HCT116 (cell line): ENCODE measurements around the gene USP47. TPM values are rescaled to one million over a fixed set of nuclear protein-coding genes. Genes with fewer than 3 reads are reported as not detected.

Source experiments
- ATAC-seq: fragments of 200-7000 bp; cut with Tn5 transposase; 2 replicates; pipeline ENCODE4 v1.9.1; 2020; ENCODE audit warnings: mild to moderate bottlenecking, moderate library complexity
- BruUV-seq: library from RNA; stranded (reverse); fragments of 400-500 nt; replicated peaks from 2 replicates; lab custom pipeline; 2021; lab: Mats Ljungman, UMichigan
- CTCF ChIA-PET: fragments of 300-600 bp; sonication (Branson Sonifier 250); formaldehyde crosslinking; loops from one replicate; lab custom pipeline; 2021; ENCODE audit warnings: antibody characterized with exemption; lab: Charles Lee
- POLR2A ChIA-PET: fragments of 300-600, 350-600 bp; sonication (Branson Sonifier 250); formaldehyde crosslinking; loops from one replicate; lab custom pipeline; 2021; ENCODE audit warnings: antibody characterized with exemption; lab: Charles Lee
- RAD21 ChIA-PET, 2 experiments: fragments of 300-600 bp; sonication (Branson Sonifier 250); formaldehyde crosslinking; loops; one replicate each; lab custom pipeline; 2023; ENCODE audit warnings: low total read pairs in 2 of 2; ENCODE audit not compliant: uncharacterized antibody in 2 of 2, unreplicated experiment in 2 of 2, low non-redundant PET in 1 of 2; lab: Charles Lee
- DNase-seq: peaks from one replicate; pipeline ENCODE4 v3.0.0-alpha.2; 2010; ENCODE audit warnings: low read depth, low spot score
- H2AFZ ChIP-seq: fragments of 200-600 bp; shearing (Covaris generic), sonication (generic); 2 replicates; pipeline ENCODE4 v1.6.1; 2017; ENCODE audit warnings: low read depth, mixed run types, mixed read lengths, antibody characterized with exemption, low read length; ENCODE audit not compliant: poor library complexity, severe bottlenecking
- H3K27ac ChIP-seq: 2 replicates; pipeline ENCODE4 v1.5.1; 2012; ENCODE audit warnings: low read depth, low read length
- H3K27me3 ChIP-seq: fragments of 200-600 bp; sonication (generic); 2 replicates; pipeline ENCODE4 v1.6.1; 2016; ENCODE audit warnings: mixed run types, low read length, mixed read lengths; ENCODE audit not compliant: insufficient read depth
- H3K36me3 ChIP-seq, 2 experiments: fragments of 200-500 bp in 1 of 2; fragments of 200-600 bp in 1 of 2; sonication (Bioruptor generic) in 1 of 2; sonication (generic) in 1 of 2; 2 replicates each; pipeline versions ENCODE4 v1.5.1 to v1.6.1; 2014 to 2016; ENCODE audit warnings: low read length in 2 of 2, inconsistent platforms in 1 of 2, mixed read lengths in 1 of 2, mixed run types in 1 of 2; ENCODE audit not compliant: insufficient read depth in 2 of 2, control insufficient read depth in 1 of 2
- H3K4me1 ChIP-seq, 2 experiments: fragments of 200-600 bp in 1 of 2; sonication (generic) in 1 of 2; 2 replicates each; pipeline versions ENCODE4 v1.5.1 to v1.6.1; 2012 to 2017; ENCODE audit warnings: low read length in 2 of 2, inconsistent platforms in 1 of 2, mild to moderate bottlenecking in 1 of 2, mixed read lengths in 1 of 2, mixed run types in 1 of 2, moderate library complexity in 1 of 2; ENCODE audit not compliant: insufficient read depth in 2 of 2, control insufficient read depth in 1 of 2
- H3K4me2 ChIP-seq: fragments of 200-600 bp; sonication (generic); 2 replicates; pipeline ENCODE4 v1.6.1; 2017; ENCODE audit warnings: mixed run types, low read length, mixed read lengths
- H3K4me3 ChIP-seq, 2 experiments: fragments of 200-600 bp in 1 of 2; sonication (generic) in 1 of 2; replicated peaks in 1 of 2; 2 replicates each; pipeline ENCODE4 v1.5.1; 2011 to 2016; ENCODE audit warnings: low read length in 2 of 2, control low read depth in 1 of 2, low read depth in 1 of 2, mild to moderate bottlenecking in 1 of 2, mixed read lengths in 1 of 2, mixed run types in 1 of 2
- H3K79me2 ChIP-seq: fragments of 200-600 bp; sonication (generic); 2 replicates; pipeline ENCODE4 v1.6.1; 2017; ENCODE audit warnings: mild to moderate bottlenecking, mixed run types, low read length, moderate library complexity, mixed read lengths; ENCODE audit not compliant: insufficient read depth
- H3K9ac ChIP-seq: fragments of 200-600 bp; sonication (generic); 2 replicates; pipeline ENCODE4 v1.6.1; 2016; ENCODE audit warnings: low read length, mixed read lengths
- H3K9me2 ChIP-seq: fragments of 200-600 bp; sonication (generic), shearing (Covaris generic); 2 replicates; pipeline ENCODE4 v1.6.1; 2017; ENCODE audit warnings: mixed run types, mild to moderate bottlenecking, moderate library complexity; ENCODE audit not compliant: insufficient read depth
- H3K9me3 ChIP-seq, 2 experiments: fragments of 200-500 bp in 1 of 2; fragments of 200-600 bp in 1 of 2; sonication (Bioruptor generic) in 1 of 2; sonication (generic) in 1 of 2; 2 replicates each; pipeline ENCODE4 v1.6.1; 2014 to 2017; ENCODE audit warnings: low read length in 2 of 2, mixed read lengths in 2 of 2, inconsistent platforms in 1 of 2, low read depth in 1 of 2, mild to moderate bottlenecking in 1 of 2, mixed run types in 1 of 2, moderate library complexity in 1 of 2; ENCODE audit not compliant: control insufficient read depth in 1 of 2, insufficient read depth in 1 of 2
- H4K20me1 ChIP-seq: fragments of 200-600 bp; sonication (generic), shearing (Covaris generic); 2 replicates; pipeline ENCODE4 v1.6.1; 2017; ENCODE audit warnings: mixed run types, mild to moderate bottlenecking, moderate library complexity; ENCODE audit not compliant: insufficient read depth
- CBX3 ChIP-seq: IDR thresholded peaks from 2 replicates; pipeline ENCODE4 v1.6.1; 2012; ENCODE audit warnings: low read depth
- CEBPB ChIP-seq: IDR thresholded peaks from 2 replicates; pipeline ENCODE4 v1.6.1; 2012; ENCODE audit warnings: low read depth
- CTCF ChIP-seq, 3 experiments: fragments of 200-600 bp in 1 of 3; sonication (generic) in 1 of 3; IDR thresholded peaks in 2 of 3; conservative IDR thresholded peaks in 1 of 3; 2 replicates each; pipeline ENCODE4 v1.5.1; 2012 to 2017; ENCODE audit warnings: low read depth in 2 of 3, low read length in 2 of 3, antibody characterized with exemption in 1 of 3, borderline replicate concordance in 1 of 3, control low read depth in 1 of 3, mild to moderate bottlenecking in 1 of 3, mixed read lengths in 1 of 3, mixed run types in 1 of 3, moderate library complexity in 1 of 3; ENCODE audit not compliant: insufficient read depth in 1 of 3
- EGR1 ChIP-seq: IDR thresholded peaks from 2 replicates; pipeline ENCODE4 v1.6.1; 2012; ENCODE audit warnings: low read depth
- ELF1 ChIP-seq: IDR thresholded peaks from 2 replicates; pipeline ENCODE4 v1.6.1; 2012; ENCODE audit warnings: low read depth, borderline replicate concordance
- EZH2phosphoT487 ChIP-seq: fragments of 200-600 bp; IDR thresholded peaks from 2 replicates; pipeline ENCODE4 v1.6.1; 2018; ENCODE audit warnings: antibody characterized with exemption, borderline replicate concordance
- FOSL1 ChIP-seq: IDR thresholded peaks from 2 replicates; pipeline ENCODE4 v1.6.1; 2012; ENCODE audit warnings: low read depth
- POLR2A ChIP-seq: IDR thresholded peaks from 2 replicates; pipeline ENCODE4 v1.7.0; 2011; ENCODE audit warnings: borderline replicate concordance; ENCODE audit not compliant: insufficient read depth, insufficient read length; ENCODE audit errors: extremely low read depth
- POLR2AphosphoS5 ChIP-seq: IDR thresholded peaks from 2 replicates; pipeline ENCODE4 v1.6.1; 2011; ENCODE audit warnings: mild to moderate bottlenecking, low read depth, low read length, moderate library complexity
- REST ChIP-seq: IDR thresholded peaks from 2 replicates; pipeline ENCODE4 v1.6.1; 2012; ENCODE audit warnings: low read depth
- SIN3A ChIP-seq: IDR thresholded peaks from 2 replicates; pipeline ENCODE4 v1.6.1; 2012; ENCODE audit warnings: low read depth
- YY1 ChIP-seq: IDR thresholded peaks from 2 replicates; pipeline ENCODE4 v1.6.1; 2011; ENCODE audit warnings: low read length, low read depth, moderate library complexity, mild to moderate bottlenecking; ENCODE audit not compliant: insufficient replicate concordance; ENCODE audit errors: extremely low read depth
- ZFX ChIP-seq: fragments of 450-650 bp; IDR thresholded peaks from 2 replicates; pipeline ENCODE4 v1.6.1; 2017
- ZNF274 ChIP-seq: fragments of 200-500 bp; sonication (Bioruptor generic); IDR thresholded peaks from 2 replicates; pipeline ENCODE4 v1.6.1; 2014; ENCODE audit warnings: mild to moderate bottlenecking, low read depth, low read length, inconsistent platforms
- intact Hi-C: fragments of 100-400 bp; cut with micrococcal nuclease; formaldehyde crosslinking; loops from 2 replicates; pipeline ENCODE4 v1.10.0; 2022
- total RNA-seq: library from RNA; stranded (reverse); gene quantifications from one replicate; pipeline ENCODE4 v1.2.1, GENCODE V29; 2021; ENCODE audit not compliant: unreplicated experiment

Gene USP47
- total RNA-seq, 1 experiment from 2014 or later, result 18.9 TPM

GRCh38 chr11:11884774-11885481, 43.2 kb downstream of the USP47 start:
- H4K20me1 ChIP-seq, result no peaks in the 10 kb centered on the region
- CTCF ChIA-PET, result no interaction called here
- no TSS peak for BruUV-seq
- no peak for DNase-seq
- no peaks in the 10 kb centered on the region for H3K9me3 ChIP-seq
- no peak overlapping the region for H2AFZ ChIP-seq
- no peak overlapping the region for H3K4me3 ChIP-seq
- intact Hi-C loops, result no loop called here
- H3K27me3 ChIP-seq, result no peaks in the 10 kb centered on the region
- H3K9ac ChIP-seq, result no peak overlapping the region
- no peak for TF ChIP-seq EGR1
- no peaks in the 10 kb centered on the region for H3K4me1 ChIP-seq
- H3K36me3 ChIP-seq, result peaks cover 5 to 7% of the 10 kb centered on the region in 2 experiments; a peak in 1 of 4 replicates
- no peak for ATAC-seq
- no peaks in the 10 kb centered on the region for H3K9me2 ChIP-seq
- RAD21 ChIA-PET, result no interaction called here
- no peak overlapping the region for H3K27ac ChIP-seq
- POLR2A ChIA-PET, result no interaction called here
- H3K4me2 ChIP-seq, result no peak overlapping the region
- H3K79me2 ChIP-seq, result peaks cover 24% of the 10 kb centered on the region

GRCh38 chr11:11894486-11894885, 52.7 kb downstream of the USP47 start:
- ATAC-seq (no peak), DNase-seq (no peak)
- no peaks in the 10 kb centered on the region for H3K27me3 ChIP-seq
- 0 out of 4 replicates have a peak, but pooled peaks cover 0 to 2% of the 10 kb centered on the region in 2 experiments for H3K36me3 ChIP-seq
- H3K9ac ChIP-seq, result no peak overlapping the region
- H3K79me2 ChIP-seq, result no peaks in the 10 kb centered on the region
- H2AFZ ChIP-seq, result no peak overlapping the region
- BruUV-seq, result no TSS peak
- no peaks in the 10 kb centered on the region for H3K9me2 ChIP-seq
- H3K4me2 ChIP-seq, result no peak overlapping the region
- ChIA-PET CTCF (no interaction called here), RAD21 (no interaction called here), POLR2A (no interaction called here)
- H4K20me1 ChIP-seq, result no peaks in the 10 kb centered on the region
- no peak overlapping the region for H3K4me3 ChIP-seq
- H3K9me3 ChIP-seq, result no peaks in the 10 kb centered on the region
- no peaks in the 10 kb centered on the region for H3K4me1 ChIP-seq
- no peak overlapping the region for H3K27ac ChIP-seq
- intact Hi-C loops, result no loop called here
- TF ChIP-seq EZH2phosphoT487, result no peak
- TF ChIP-seq CEBPB, result no peak
- TF ChIP-seq ELF1, result no peak
- no peak for TF ChIP-seq REST
- TF ChIP-seq FOSL1, result no peak
- TF ChIP-seq SIN3A, result no peak
- no peak for TF ChIP-seq ZNF274
- no peak for TF ChIP-seq YY1
- TF ChIP-seq POLR2A, result no peak
- no peak for TF ChIP-seq CTCF (IDR thresholded peaks at IDR 0.05 in 2 of 3, conservative IDR thresholded peaks at IDR 0.05 in 1 of 3; ENCODE audit: borderline replicate concordance in 1 of 3, insufficient read depth in 1 of 3, low read depth in 2 of 3, low read length in 2 of 3)
- TF ChIP-seq ZFX, result no peak
- no peak for TF ChIP-seq CBX3
- TF ChIP-seq POLR2AphosphoS5, result no peak
